D721Med (cell line): ENCODE data around the gene HSD17B8.
"Not testable (repeated sequence)": the region's sequence is repeated elsewhere in the genome, so short reads cannot be mapped to it uniquely, and the experiment has no call there.

Experiments used
- DNase-seq: peaks from one replicate; pipeline ENCODE4 v3.0.0; 2011; ENCODE audit warnings: low spot score; ENCODE audit not compliant: insufficient read length
- FAIRE-seq: peaks from 2 replicates; lab custom pipeline; 2011; peaks lifted over from hg19 to GRCh38; lab: Jason Lieb, UNC
- TF ChIP-seq, protein P1 (sequence below): IDR thresholded peaks from 2 replicates; pipeline ENCODE4 v1.5.1; 2012; ENCODE audit warnings: mild to moderate bottlenecking, control low read depth; ENCODE audit not compliant: insufficient read depth; ENCODE audit errors: missing control alignments

HSD17B8 gene

DNA sequence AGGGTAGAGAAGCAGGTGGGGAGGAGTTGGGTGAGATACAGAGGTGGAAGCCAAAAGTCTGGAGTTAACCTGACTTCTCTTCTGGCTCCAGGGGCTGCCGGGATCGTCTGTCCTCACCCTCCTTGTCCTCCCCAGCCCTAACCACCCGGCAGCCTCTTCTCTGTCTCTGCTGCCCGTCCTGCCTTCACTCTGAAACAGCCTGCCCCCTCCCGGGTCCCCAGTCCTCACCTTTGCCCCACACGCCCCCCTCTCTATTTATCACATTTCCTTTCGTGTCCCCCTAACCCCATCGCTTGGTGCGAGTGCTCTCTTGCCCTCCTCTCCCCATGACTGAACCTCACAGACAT is 9.5 kb downstream of the HSD17B8 start:
- DNase-seq = no peak
- TF ChIP-seq, protein P1, sequence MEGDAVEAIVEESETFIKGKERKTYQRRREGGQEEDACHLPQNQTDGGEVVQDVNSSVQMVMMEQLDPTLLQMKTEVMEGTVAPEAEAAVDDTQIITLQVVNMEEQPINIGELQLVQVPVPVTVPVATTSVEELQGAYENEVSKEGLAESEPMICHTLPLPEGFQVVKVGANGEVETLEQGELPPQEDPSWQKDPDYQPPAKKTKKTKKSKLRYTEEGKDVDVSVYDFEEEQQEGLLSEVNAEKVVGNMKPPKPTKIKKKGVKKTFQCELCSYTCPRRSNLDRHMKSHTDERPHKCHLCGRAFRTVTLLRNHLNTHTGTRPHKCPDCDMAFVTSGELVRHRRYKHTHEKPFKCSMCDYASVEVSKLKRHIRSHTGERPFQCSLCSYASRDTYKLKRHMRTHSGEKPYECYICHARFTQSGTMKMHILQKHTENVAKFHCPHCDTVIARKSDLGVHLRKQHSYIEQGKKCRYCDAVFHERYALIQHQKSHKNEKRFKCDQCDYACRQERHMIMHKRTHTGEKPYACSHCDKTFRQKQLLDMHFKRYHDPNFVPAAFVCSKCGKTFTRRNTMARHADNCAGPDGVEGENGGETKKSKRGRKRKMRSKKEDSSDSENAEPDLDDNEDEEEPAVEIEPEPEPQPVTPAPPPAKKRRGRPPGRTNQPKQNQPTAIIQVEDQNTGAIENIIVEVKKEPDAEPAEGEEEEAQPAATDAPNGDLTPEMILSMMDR = no peak
- no peak for FAIRE-seq

DNA sequence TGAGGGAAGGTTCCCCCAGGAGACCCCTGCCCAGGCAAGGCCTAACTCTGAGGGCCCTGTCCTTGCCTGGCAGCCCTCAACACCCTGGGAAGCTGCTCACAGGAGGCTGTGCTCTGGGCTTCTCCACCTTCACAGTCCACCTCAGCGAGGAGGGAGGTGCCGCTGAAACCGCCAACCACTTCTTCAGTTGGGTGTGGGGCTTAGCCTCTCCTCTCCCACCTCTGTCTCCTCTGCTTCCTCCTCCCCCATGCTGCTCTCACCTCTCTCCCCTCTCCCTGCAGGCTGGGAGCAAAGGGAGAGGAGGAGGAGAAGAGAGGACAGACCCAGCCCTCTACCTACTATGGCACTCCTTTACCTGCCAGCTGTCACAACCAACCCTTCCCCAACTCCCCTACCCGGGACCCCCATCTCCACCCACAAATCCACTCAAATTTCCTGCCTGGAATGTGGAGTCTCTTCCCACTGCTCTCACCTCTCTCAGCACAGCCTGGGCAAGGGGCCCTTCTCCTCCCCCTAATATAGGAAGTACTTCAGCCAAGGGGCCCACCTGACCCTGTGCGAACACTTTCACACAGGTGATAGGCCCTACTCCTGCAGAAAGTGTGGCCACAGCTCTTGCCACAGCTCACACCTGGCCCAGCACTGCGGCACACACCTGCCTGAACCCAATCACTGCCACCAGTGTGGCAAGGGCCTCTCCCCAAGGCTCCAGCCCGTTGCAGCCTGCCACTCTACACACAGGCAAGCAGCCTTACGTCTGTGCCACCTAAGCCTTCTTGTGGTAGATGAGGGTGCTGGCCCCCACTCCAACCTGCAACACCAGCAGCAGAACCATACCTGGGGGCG is 11.0 kb downstream of the HSD17B8 start:
- FAIRE-seq = no peak
- no peak for DNase-seq
- TF ChIP-seq, protein P1 = no peak

DNA sequence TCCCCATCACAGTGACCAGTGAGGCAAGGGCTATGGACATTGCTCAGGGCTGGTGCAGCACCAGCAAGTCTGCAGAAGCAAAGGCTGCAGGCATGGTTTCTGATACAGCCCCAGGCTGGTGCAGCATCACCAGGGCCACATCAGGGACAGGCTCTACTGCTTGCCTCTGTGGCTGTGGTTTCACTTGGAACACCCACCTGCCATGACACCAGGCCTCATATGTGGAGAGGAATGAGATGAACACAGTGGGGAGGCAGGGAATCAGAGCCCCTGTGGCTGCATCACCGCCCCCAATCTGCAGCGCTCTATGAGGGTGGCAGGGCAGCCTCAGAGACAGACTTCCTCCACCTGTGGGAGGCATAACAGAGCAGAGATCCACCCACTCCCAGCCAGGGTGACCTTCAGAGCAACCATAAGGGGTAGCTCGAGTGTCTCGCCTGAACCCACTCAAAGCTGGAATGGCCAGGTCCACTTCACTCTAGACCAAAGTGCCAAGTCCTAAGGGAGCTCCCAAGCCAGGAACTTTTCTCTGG is 11.7 kb downstream of the HSD17B8 start:
- DNase-seq (no peak), FAIRE-seq (no peak)
- TF ChIP-seq, protein P1 = no peak

DNA sequence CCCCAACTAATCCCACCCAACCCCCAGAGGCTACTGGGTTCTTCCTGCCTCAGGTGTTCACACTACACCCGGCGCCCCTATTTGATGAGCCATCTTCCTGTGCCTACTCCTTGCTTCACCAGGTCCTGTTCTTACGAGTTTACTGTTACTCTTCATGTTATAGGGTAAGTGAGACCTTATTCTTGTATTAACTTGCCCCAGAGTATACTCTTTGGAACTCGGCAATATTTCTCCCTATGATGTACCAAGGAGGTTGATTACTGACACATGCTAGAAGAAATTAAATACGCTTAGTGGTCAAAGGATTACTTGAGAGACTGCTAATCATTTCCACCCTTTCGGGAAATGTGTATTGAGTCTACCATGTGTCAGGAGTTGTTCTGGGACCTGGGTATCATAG is 12.8 kb downstream of the HSD17B8 start:
- DNase-seq (no peak), FAIRE-seq (no peak)
- TF ChIP-seq, protein P1 = no peak

DNA sequence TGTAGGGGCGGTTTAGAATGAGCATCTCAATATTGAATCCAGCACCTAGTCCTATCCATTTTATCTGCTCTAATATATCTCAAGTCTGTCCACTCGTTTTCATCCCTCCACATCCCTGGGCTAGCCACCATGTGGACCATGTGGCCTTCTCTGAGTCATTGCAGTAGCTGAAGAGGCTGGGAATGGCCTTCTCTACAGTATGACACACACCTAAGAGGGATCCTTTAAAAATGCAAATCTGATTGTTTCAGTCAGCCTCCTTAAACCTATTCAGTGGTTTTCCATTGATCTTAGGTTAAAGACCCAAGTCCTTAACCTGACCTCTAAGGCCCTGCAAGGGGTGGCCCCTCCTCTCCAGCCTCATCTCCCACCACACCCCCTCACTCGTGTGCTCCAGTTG is 13.2 kb downstream of the HSD17B8 start:
- FAIRE-seq (no peak), DNase-seq (no peak)
- TF ChIP-seq, protein P1 = no peak

DNA sequence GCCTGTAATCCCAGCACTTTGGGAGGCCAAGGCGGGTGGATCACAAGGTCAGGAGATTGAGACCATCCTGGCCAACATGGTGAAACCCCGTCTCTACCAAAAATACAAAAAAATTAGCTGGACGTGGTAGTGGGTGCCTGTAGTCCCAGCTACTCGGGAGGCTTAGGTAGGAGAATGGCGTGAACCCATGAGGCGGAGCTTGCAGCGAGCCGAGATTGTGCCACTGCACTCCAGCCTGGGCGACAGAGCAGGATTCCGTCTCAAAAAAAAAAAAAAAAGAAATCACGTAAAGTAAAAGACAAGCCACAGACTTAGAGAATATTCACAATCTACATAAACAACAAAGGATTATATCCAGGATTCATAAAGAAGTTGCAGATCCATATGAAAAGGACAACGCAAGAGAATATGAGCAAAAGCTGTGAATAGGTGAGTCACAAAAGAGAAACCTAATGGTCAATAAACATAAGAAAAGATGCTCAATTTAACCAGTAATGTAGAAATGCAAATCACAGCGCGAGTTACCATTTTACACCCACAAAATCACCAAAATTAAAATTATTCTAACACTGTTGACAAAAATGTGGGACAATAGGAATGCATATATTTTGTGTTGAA is 22.2 kb downstream of the HSD17B8 start:
- DNase-seq, FAIRE-seq: not testable (repeated sequence)

DNA sequence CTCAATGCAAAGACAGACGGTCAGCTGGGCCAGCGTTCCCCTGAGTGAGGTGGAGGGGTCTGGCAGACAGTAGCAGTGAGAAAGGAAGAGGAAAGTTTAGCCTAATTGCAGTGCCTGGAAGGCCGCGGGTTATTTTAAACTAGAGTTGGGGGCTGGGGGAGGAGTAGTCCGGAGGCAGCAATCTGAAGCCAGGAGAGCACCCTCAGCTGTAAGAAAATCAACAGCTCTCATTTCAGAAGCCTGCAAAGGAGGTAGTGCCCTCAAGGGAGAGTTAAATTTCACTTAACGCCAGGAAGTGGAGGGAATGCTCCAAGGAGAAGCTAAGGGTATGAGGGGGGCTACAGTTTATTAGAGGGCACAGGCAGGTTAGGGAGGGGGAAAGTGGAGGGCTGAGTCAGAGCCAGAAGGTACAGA is 30.8 kb downstream of the HSD17B8 start:
- FAIRE-seq (no peak), DNase-seq (no peak)
- TF ChIP-seq, protein P1 = no peak
